Colonic mucosa (tissue), 4 donors: Measurements from ENCODE around the gene HHEX. TPM values are rescaled to one million over a fixed set of nuclear protein-coding genes. Genes with fewer than 3 reads are reported as not detected.

Experiments used
- DNase-seq: peaks from one replicate; pipeline ENCODE4 v3.0.0-alpha.2; 2020
- H3K27ac ChIP-seq: fragments of 200-600 bp; one replicate; pipeline ENCODE4 v1.8.0; 2021
- H3K27me3 ChIP-seq: fragments of 200-600 bp; one replicate; pipeline ENCODE4 v1.8.0; 2021
- H3K36me3 ChIP-seq: fragments of 200-600 bp; one replicate; pipeline ENCODE4 v1.8.0; 2021
- H3K4me1 ChIP-seq: fragments of 200-600 bp; one replicate; pipeline ENCODE4 v1.8.0; 2021; ENCODE audit warnings: mild to moderate bottlenecking
- H3K4me3 ChIP-seq: fragments of 200-600 bp; one replicate; pipeline ENCODE4 v1.8.0; 2021
- H3K9ac ChIP-seq, 2 donors: one replicate each; pipeline ENCODE4 v1.7.0; 2013; ENCODE audit warnings: control low read depth in 2 of 2, low read depth in 2 of 2, low read length in 2 of 2
- H3K9me3 ChIP-seq: fragments of 200-600 bp; one replicate; pipeline ENCODE4 v1.8.0; 2021
- intact Hi-C: fragments of 100-400 bp; cut with DNase I; formaldehyde crosslinking; loops from one replicate; pipeline ENCODE4 v1.14.1; 2022
- total RNA-seq, 2 donors: library from RNA; stranded (reverse); fragmentation: NEBNext Ultra II Directional in 1 of 2; extraction: Animal tissue kit (Norgen Biotek cat#: 25700) in 1 of 2; gene quantifications; one replicate each; pipeline ENCODE4 v1.2.1, GENCODE V29; 2021
- TF ChIP-seq, protein P1 (sequence below): fragments of 200-600 bp; IDR thresholded peaks from one replicate; pipeline ENCODE4 v1.8.0; 2022; ENCODE audit warnings: antibody characterized with exemption, mild to moderate bottlenecking
- donor health status: healthy.
- donor health status: DM: no; HTN: no; CAD: no.
- donor health status: DM: no; HTN: no; CAD: no.

The HHEX gene
- total RNA-seq, 2 donors from 2014 or later, result 2.1 to 7.1 TPM

DNA sequence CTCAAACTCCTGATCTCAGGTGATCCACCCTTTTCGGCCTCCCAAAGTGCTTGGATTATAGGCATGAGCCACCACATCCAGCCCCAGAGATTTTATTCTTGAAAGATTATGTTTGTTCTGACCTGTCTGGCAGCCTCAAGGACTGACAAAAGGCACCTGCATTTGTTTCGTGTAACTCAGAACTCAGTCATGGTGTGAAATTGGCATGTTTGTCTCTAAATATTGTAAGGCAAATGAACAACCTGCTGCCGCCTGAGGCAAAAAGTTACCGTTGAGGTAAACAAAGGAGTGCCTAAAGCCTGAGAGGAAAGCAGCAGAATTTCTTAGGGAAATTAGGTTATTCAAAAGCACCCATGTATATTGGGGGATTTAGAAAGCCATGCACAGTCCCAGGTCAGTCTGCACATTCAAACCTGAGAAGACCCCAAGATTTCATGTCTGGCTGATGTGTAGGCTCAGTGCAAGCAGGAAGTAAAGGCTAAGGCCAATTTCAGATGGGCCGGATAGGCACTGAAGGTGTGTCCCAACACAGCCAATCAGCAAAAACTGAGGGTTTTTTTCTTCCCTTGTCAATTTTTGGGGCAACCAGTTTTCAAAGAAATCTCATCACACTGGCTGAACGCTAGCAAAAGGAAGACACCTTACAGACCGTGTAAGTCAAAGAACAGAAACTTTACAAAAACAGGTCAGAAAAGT, 33.3 kb upstream of the HHEX start:
- H3K27me3 ChIP-seq, result no peaks in the 10 kb centered on the region
- no peak for DNase-seq
- no peak overlapping the region for H3K9ac ChIP-seq
- no peaks in the 10 kb centered on the region for H3K4me1 ChIP-seq
- TF ChIP-seq, protein P1, sequence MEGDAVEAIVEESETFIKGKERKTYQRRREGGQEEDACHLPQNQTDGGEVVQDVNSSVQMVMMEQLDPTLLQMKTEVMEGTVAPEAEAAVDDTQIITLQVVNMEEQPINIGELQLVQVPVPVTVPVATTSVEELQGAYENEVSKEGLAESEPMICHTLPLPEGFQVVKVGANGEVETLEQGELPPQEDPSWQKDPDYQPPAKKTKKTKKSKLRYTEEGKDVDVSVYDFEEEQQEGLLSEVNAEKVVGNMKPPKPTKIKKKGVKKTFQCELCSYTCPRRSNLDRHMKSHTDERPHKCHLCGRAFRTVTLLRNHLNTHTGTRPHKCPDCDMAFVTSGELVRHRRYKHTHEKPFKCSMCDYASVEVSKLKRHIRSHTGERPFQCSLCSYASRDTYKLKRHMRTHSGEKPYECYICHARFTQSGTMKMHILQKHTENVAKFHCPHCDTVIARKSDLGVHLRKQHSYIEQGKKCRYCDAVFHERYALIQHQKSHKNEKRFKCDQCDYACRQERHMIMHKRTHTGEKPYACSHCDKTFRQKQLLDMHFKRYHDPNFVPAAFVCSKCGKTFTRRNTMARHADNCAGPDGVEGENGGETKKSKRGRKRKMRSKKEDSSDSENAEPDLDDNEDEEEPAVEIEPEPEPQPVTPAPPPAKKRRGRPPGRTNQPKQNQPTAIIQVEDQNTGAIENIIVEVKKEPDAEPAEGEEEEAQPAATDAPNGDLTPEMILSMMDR, result no peak
- no peaks in the 10 kb centered on the region for H3K9me3 ChIP-seq
- H3K36me3 ChIP-seq, result no peaks in the 10 kb centered on the region
- no peak overlapping the region for H3K4me3 ChIP-seq
- intact Hi-C loops, result no loop called here
- no peak overlapping the region for H3K27ac ChIP-seq

DNA sequence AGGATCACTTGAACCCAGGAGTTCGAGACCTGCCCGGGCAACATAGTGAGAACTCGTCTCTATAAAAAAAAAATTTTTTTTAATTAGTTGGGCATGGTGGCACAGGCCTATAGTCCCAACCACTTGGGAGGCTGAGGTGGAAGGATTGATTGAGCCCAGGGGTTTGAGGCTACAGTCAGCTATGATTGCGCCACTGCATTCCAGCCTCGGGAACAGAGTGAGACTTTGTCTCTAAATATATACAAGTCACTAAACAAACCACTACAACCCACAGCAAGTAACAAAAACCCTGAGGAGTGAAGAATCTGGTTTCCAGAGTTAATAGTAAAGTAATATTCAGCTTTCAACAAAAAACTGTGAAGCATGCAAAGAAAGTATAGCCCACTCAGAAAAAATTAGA, 32.7 kb upstream of the HHEX start:
- Histone ChIP-seq H3K4me3 (no peak overlapping the region), H3K27ac (no peak overlapping the region), H3K27me3 (no peaks in the 10 kb centered on the region), H3K9ac (no peak overlapping the region), H3K36me3 (no peaks in the 10 kb centered on the region), H3K4me1 (no peaks in the 10 kb centered on the region), H3K9me3 (no peaks in the 10 kb centered on the region)
- intact Hi-C loops, result no loop called here
- TF ChIP-seq, protein P1, result no peak
- no peak for DNase-seq

DNA sequence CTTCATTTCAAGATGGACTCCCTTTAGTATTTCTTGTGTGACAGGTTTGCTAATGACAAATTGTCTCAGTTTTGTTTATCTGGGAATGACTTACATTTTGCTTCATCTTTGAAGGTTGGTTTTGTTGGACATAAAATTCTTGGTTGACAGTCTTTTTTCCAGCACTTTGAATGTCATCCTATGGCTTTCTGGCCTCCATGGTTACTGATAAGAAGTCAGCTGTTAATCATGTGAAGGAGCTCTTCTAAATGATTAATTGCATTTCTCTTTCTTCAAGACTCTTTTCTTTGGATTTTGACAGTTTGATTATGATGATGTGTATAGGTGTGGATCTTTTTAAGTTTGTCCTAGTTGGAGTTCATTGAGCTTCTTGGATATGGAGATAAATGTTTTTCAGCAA, 26.9 kb upstream of the HHEX start:
- TF ChIP-seq, protein P1, result no peak
- Histone ChIP-seq H3K4me1 (no peaks in the 10 kb centered on the region), H3K4me3 (no peak overlapping the region), H3K9me3 (no peaks in the 10 kb centered on the region), H3K9ac (no peak overlapping the region), H3K27me3 (no peaks in the 10 kb centered on the region), H3K27ac (no peak overlapping the region), H3K36me3 (no peaks in the 10 kb centered on the region)
- no peak for DNase-seq
- intact Hi-C loops, result no loop called here

DNA sequence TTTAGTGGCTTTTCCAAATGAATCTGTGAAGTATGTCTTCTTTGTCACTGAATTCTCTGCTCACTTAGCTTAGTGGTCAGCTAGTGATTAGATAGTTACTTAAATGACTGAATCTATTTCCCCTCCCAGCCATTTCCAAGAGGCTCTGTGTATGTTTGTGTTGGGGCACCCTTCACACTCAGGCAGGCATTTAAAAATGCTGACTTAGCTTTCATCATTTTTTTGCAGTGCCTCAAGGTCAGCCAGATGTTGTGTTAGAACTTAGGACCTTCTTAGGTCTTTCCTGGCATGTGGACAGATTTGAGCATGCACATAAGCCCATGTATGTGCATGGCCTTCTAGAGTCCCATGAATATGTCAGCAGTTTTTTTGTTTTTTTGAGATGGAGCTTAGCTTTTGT, 25.4 kb upstream of the HHEX start:
- no peaks in the 10 kb centered on the region for H3K36me3 ChIP-seq
- TF ChIP-seq, protein P1, result no peak
- no peaks in the 10 kb centered on the region for H3K27me3 ChIP-seq
- no peak for DNase-seq
- no peak overlapping the region for H3K9ac ChIP-seq
- H3K4me1 ChIP-seq, result no peaks in the 10 kb centered on the region
- intact Hi-C loops, result no loop called here
- no peak overlapping the region for H3K4me3 ChIP-seq
- no peak overlapping the region for H3K27ac ChIP-seq
- no peaks in the 10 kb centered on the region for H3K9me3 ChIP-seq

DNA sequence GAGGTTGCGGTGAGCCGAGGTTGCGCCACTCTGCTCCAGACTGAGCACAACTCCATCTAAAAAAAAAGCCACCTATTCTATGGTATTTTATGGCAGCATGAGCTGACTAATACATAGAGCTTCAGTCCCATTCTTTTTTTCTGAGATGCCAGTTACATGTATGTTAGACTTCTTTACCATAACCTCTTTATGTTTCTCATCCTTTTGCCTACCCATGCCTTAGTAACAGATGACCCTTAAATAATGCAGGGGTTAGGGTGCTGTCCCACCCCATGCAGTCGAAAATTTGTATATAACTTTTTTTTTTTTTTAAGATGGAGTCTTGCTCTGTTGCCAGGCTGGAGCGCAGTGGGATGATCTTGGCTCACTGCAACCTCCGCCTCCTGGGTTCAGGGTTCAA, 22.7 kb upstream of the HHEX start:
- H3K9me3 ChIP-seq, result no peaks in the 10 kb centered on the region

More for the DNA sequence above, 22.7 kb upstream of the HHEX start:
- H3K27ac ChIP-seq, result no peak overlapping the region
- H3K9ac ChIP-seq, result no peak overlapping the region
- no peaks in the 10 kb centered on the region for H3K36me3 ChIP-seq
- TF ChIP-seq, protein P1, result no peak
- H3K27me3 ChIP-seq, result no peaks in the 10 kb centered on the region
- intact Hi-C loops, result no loop called here
- no peak for DNase-seq
- H3K4me1 ChIP-seq, result no peaks in the 10 kb centered on the region
- no peak overlapping the region for H3K4me3 ChIP-seq
